T-helper 1 cell treated with Interleukin-12 subunit alpha and Interleukin-12 subunit beta and Interleukin-4 antibody, amounts not matched to agents 30 ng/mL and 1 ng/mL, for 36 hours (primary cell): ENCODE measurements around the gene POC1B. TPM values are rescaled to one million over a fixed set of nuclear protein-coding genes. Genes with fewer than 3 reads are reported as not detected.

Experiments
- intact Hi-C: fragments of 100-400 bp; cut with micrococcal nuclease; formaldehyde crosslinking; loops from one replicate; pipeline ENCODE4 v1.15.1; 2024
- total RNA-seq: library from RNA; stranded (reverse); gene quantifications from 2 replicates; pipeline ENCODE4 v1.2.3, GENCODE V29; 2022

POC1B gene
- total RNA-seq, 1 donor from 2014 or later: 33.1 TPM

DNA sequence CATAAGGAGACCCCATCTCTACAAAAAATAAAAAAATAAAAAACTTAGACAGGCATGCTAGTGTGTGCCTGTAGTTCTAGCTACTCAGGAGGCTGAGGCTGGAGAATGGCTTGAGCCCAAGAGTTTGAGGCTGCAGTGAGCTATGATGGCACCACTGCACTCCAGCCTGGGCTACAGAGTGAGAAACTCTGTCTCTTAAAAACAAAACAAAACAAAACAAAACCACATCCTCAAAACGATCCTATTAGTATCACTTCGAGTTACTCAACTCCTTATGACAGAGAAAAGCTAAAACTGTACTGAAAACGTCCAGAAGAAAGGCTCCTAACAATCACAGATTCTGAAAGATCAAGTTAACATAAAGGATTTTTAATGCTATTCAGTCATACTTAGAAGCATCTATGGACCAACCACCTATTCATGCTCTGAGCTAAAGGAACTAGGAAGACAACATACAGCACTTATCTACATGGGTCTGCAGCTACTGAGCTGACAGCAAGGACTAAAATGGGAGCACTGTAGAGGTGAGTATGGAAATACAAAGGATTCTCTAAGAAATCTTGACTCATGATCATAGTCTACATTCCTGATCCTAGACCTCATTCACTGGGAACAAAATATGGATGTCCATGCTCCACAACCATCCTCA is 98.2 kb downstream of the POC1B start:
- intact Hi-C loops: loop anchor here (1.0 to 2.0 kb wide), 6 partner anchors 29 to 408 kb away; partner anchors contain the start of genes DUSP6 and POC1B

DNA sequence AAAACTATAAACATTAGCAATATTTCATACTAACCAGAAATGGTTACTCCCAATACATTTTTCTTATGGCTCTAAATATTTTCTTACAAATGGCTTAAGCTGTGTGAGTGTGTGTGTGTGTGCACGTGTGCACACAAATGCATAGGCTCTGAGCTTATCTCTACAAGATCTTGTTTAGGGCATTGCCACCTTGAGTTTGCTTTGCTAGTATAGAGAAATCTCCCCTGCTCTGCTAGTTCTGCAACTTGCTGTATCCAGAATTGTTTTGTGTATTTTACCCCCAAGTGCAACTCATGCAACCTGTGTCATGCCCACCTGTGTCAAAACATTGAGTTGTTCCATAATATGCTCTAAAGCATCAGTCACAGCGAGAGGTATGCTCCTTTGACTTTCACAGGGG is 101.0 kb downstream of the POC1B start:
- intact Hi-C loops: no loop called here

DNA sequence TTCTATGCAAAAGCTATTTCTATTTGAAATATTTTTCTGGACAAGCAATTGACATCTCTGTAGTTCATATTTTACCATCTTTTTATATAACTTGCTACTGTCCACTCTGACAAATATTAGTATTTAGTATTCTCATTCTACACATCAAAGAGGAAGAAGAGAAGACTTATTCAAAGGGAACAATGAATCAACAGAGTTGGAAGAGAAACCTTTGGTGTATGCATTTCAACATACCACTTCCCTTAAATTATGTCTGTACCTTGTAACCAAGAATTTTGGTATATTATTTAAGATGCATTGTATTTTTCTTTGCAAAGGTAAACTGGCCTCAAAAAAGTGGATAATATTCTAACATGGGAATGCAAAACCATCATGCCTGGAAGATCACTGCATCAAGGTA is 101.5 kb downstream of the POC1B start:
- intact Hi-C loops: no loop called here

GRCh38 chr12:89421092-89421835 is 104.6 kb downstream of the POC1B start:
- intact Hi-C loops: no loop called here

GRCh38 chr12:89418228-89418910 is 107.5 kb downstream of the POC1B start:
- intact Hi-C loops: no loop called here

GRCh38 chr12:89417246-89417977 is 108.4 kb downstream of the POC1B start:
- intact Hi-C loops: no loop called here

- intact Hi-C loops: no loop called here
These were observed 109.6 kb downstream of the POC1B start for GRCh38 chr12:89416049-89416792.

DNA sequence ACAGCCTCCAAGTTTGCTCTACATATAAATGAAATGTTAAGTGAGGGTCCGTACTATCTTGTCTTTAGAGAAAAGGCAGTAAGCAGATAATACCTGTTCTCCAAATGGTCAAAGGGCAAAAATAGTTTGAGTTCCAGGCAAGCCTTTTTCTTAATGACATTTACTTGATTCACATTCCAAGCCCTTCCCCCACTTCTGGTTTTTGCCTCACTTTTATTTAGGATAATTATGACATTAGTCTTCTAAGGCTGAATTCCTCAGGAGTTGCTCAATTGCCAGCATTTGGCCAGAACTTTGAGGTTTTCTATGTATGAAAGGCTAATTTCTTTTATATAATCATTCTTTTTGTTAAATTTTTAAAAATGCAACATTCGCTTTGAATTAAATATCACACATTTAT is 111.0 kb downstream of the POC1B start:
- intact Hi-C loops: no loop called here

DNA sequence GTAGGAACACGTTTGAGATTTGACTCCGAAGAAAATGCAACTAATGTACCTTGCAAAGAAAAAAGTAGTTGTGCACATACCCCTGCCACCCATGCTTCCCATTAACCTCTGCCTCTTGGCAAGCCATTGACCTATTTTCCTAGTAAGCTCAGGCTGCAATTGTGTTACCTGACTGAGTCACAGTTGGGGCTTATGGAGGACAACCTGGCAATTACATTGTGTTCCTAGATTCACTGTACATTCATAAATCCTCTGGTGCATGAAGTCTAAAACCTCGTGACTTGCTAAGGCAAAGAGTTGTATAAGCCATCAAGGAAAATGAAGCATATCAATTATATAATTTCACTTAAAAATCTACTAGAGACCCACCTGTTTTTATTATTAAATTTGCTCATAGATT is 111.5 kb downstream of the POC1B start:
- intact Hi-C loops: no loop called here

GRCh38 chr12:89413234-89413633 is 112.6 kb downstream of the POC1B start:
- intact Hi-C loops: no loop called here

DNA sequence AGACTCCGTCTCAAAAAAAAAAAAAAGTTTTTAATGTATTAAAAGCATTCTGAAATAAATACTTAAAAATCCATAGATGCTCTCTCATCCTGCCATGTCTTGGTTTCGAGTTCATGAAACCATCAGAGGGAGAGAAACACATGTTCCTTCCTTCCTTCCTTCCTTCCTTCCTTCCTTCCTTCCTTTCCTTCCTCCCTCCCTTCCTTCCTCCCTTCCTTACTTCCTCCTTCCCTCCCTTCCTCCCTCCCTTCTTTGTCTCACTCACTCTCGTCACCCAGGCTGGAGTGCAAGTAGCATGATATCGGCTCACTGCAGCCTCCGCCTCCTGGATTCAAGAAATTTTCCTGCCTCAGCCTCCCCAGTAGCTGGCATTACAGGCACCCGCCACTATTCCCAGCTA is 113.2 kb downstream of the POC1B start:
- intact Hi-C loops: no loop called here

DNA sequence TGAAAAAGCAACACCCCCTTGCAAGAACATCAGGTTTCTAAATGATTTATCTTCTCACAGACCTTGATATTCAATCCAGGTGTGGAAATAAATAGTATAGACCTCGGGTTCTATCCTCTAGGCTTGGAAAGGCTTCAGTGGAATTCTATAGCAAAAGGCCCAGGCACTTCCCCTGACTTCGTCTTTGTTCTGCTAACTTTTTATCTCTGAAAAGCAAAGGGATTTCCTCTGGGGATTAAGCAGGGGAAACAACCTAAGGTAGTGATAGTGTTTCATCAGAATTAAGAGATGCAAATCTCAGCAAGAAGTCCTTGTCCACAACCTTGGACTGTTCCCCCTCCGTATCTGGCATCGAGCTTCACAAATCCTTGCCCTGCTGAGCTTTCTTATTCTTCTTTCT is 114.0 kb downstream of the POC1B start:
- intact Hi-C loops: no loop called here

- intact Hi-C loops: no loop called here
These were observed 114.6 kb downstream of the POC1B start for GRCh38 chr12:89411234-89411633.

DNA sequence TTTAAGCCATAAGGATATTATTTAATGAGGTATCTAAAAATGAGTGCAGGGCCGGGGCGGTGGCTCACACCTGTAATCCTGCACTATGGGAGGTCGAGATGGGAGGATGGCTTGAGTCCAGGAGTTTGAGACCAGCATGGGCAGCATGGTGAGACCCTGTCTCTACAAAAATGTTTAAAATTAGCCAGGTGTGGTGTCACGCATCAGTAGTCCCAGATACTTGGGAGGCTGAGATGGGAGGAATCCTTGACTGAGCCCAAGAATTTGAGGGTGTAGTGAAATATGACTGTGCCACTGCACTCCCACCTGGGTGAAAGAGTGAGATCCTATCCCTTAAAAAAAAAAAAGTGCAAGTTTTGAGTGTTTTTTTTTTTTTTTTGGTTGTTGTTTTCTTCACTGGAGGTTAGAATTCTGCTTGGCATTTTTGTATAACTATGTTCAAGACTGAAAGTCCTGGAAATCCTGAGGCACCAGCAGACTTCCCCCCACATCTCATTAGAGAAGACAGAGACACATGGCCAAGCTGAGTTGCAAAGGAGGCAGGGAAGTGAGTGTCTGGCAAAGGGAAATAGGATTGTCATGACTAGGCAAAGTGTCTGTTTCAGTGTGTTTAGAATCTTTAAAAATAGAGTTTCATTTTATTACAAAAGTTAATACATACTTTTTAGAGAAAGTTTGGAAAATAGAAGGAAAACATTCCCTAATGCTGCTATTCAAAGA is 120.1 kb downstream of the POC1B start:
- intact Hi-C loops: no loop called here

DNA sequence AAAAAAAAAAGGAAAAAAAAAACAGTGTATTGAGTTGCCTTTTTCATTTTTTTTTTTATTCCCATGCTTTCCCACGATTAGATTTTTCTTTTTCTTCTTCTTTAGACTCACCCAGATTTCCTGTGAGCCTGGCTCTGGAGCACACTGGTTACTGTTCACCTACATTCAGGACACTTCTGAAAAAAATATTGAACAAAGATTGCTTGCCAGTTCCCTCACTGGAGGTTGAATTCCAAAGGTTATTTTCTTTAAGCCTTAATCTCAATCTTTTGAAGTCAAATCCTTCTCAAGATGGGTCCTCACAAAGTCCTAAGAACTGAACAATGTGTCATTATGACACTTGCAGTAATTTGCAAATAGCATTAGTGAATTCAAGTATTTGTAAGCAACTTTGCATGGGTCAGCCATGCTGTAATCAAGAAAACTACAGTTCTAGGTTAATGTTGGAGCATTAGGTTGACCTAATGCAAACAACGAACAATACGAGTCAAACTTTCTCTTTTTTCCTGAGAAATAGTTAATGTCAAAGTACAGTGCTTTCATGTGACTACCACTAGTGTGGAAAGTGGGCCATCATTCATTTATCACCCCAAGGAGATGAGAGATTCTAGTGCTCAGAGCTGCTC is 124.3 kb downstream of the POC1B start:
- intact Hi-C loops: no loop called here

GRCh38 chr12:89400415-89400814 is 125.4 kb downstream of the POC1B start:
- intact Hi-C loops: no loop called here

DNA sequence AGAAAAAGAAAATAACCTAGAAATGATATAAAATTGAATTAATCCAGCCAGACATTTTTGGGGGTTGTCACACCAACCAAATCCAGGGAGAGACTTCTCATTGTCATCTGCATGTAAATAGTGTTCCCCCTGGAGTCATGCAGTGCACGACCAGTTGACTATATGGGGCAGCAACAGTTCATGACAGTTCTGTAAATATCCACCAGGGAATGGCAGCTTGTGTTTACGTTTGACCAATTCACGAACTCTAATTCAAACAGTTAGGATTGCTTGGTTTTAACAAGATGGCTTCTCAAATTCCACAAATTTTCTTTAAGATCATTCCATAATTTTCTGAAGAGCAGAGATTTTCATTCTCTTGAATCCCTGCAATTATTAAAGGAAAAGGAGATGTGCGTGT is 130.1 kb downstream of the POC1B start:
- intact Hi-C loops: no loop called here

DNA sequence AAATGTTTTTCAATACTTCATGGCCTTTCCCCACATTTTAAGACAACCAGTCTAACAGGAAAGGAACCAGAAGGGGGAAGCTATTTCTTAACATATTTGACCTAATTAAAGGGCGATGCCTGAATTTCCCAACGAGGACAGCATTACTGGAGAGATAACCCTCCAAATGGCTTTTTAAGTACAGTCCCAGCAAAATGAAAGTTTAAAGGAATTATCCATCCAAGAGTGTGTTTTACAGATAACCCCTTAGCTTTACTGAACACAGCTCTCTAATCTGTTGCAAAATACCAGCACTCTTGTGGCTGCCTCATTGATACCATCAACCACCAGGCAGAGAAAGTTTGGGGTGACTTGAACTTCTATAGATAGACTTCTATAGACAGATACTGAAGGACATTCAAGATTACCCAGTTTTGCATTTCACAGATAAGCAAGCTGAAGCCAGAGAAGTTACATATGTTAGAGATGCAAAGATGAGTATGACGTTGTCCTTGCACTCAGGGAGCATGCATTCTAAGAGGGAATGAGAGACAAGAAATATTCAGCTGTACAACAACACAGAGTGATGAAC is 132.2 kb downstream of the POC1B start:
- intact Hi-C loops: no loop called here

GRCh38 chr12:89392391-89392790 is 133.5 kb downstream of the POC1B start:
- intact Hi-C loops: no loop called here
